Mesendoderm (in vitro differentiated cells): Measurements from ENCODE around the gene DCC.

Experiments
- DNase-seq: peaks from one replicate; pipeline ENCODE4 v3.0.0; 2013
- H2AK5ac ChIP-seq: 2 replicates; pipeline ENCODE4 v1.6.1; 2013; ENCODE audit warnings: low read length, inconsistent platforms
- H2BK120ac ChIP-seq: 2 replicates; pipeline ENCODE4 v1.6.1; 2013; ENCODE audit warnings: low read depth, mild to moderate bottlenecking, low read length, moderate library complexity, mixed read lengths
- H2BK15ac ChIP-seq: replicated peaks from 2 replicates; pipeline ENCODE4 v1.6.1; 2013; ENCODE audit warnings: low read depth, mild to moderate bottlenecking, moderate library complexity
- H2BK5ac ChIP-seq: 2 replicates; pipeline ENCODE4 v1.6.1; 2013; ENCODE audit warnings: low read length, inconsistent platforms
- H3K18ac ChIP-seq: 2 replicates; pipeline ENCODE4 v1.6.1; 2013; ENCODE audit warnings: mild to moderate bottlenecking, low read length, mixed read lengths
- H3K23ac ChIP-seq: one replicate; pipeline ENCODE4 v1.6.1; 2013; ENCODE audit warnings: low read length
- H3K27ac ChIP-seq: 2 replicates; pipeline ENCODE4 v1.5.1; 2013; ENCODE audit warnings: low read depth, mild to moderate bottlenecking, inconsistent platforms, low read length, moderate library complexity
- H3K27me3 ChIP-seq: 2 replicates; pipeline ENCODE4 v1.6.1; 2013; ENCODE audit warnings: low read length, control low read depth, mild to moderate bottlenecking, inconsistent platforms; ENCODE audit not compliant: insufficient read depth, poor library complexity
- H3K36me3 ChIP-seq: 2 replicates; pipeline ENCODE4 v1.6.1; 2013; ENCODE audit warnings: low read length, inconsistent platforms; ENCODE audit not compliant: control insufficient read depth, insufficient read depth
- H3K4ac ChIP-seq: one replicate; pipeline ENCODE4 v1.6.1; 2013; ENCODE audit warnings: low read depth, mild to moderate bottlenecking, low read length, moderate library complexity
- H3K4me1 ChIP-seq: 2 replicates; pipeline ENCODE4 v1.6.1; 2013; ENCODE audit warnings: low read depth, low read length, inconsistent platforms; ENCODE audit not compliant: control insufficient read depth
- H3K4me2 ChIP-seq: 2 replicates; pipeline ENCODE4 v1.6.1; 2013; ENCODE audit warnings: low read length
- H3K4me3 ChIP-seq: 2 replicates; pipeline ENCODE4 v1.5.1; 2013; ENCODE audit warnings: mild to moderate bottlenecking, low read length
- H3K56ac ChIP-seq: one replicate; pipeline ENCODE4 v1.6.1; 2013; ENCODE audit warnings: low read length
- H3K79me1 ChIP-seq: 2 replicates; pipeline ENCODE4 v1.6.1; 2013; ENCODE audit warnings: low read length, inconsistent platforms
- H3K79me2 ChIP-seq: 2 replicates; pipeline ENCODE4 v1.6.1; 2013; ENCODE audit warnings: mild to moderate bottlenecking, low read length; ENCODE audit not compliant: control insufficient read depth, insufficient read depth
- H3K9ac ChIP-seq: 2 replicates; pipeline ENCODE4 v1.6.1; 2013; ENCODE audit warnings: low read length, inconsistent platforms
- H4K5ac ChIP-seq: one replicate; pipeline ENCODE4 v1.6.1; 2013; ENCODE audit warnings: low read length
- H4K8ac ChIP-seq: one replicate; pipeline ENCODE4 v1.6.1; 2013; ENCODE audit warnings: low read depth, mild to moderate bottlenecking, control low read depth, low read length, moderate library complexity
- WGBS: extraction: QIAGEN DNeasy Blood & Tissue Kit; methylation state at CpG from one replicate; pipeline ENCODE4 v1.1.7; 2013; ENCODE audit warnings: low lambda C conversion rate, missing lambda C conversion rate; ENCODE audit not compliant: insufficient coverage; ENCODE audit errors: extremely low coverage; 5-methylcytosine and 5-hydroxymethylcytosine counted together

The DCC gene

DNA sequence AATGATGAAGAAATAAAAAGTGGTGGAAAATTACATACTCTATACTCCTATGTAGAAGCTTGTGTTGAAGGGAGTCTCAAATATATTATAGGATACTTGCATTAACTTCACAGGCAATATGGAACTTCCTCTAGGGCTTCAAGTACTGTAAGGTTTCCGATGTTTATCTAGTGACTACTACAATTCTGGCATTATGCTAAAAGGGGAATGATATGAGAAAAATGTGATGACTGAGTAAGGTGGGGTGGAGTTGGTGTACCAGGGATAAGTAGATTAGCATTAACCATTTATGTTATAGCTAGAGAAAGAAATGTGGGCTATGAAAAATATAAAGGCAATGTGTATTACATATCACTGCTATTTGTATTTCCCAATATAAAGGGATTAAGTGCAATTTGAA is 229.5 kb downstream of the DCC start:
- H2BK15ac ChIP-seq, result no peak overlapping the region
- H4K5ac ChIP-seq, result no peak overlapping the region
- H3K79me2 ChIP-seq, result no peaks in the 10 kb centered on the region
- H3K4me3 ChIP-seq, result no peak overlapping the region
- H2BK120ac ChIP-seq, result no peak overlapping the region
- H2AK5ac ChIP-seq, result no peak overlapping the region
- no peaks in the 10 kb centered on the region for H3K79me1 ChIP-seq
- no peak overlapping the region for H3K27ac ChIP-seq
- H2BK5ac ChIP-seq, result no peak overlapping the region
- H3K23ac ChIP-seq, result no peak overlapping the region
- H3K4me2 ChIP-seq, result no peak overlapping the region
- no peak overlapping the region for H3K56ac ChIP-seq
- no peaks in the 10 kb centered on the region for H3K36me3 ChIP-seq
- no peak overlapping the region for H3K4ac ChIP-seq
- H3K27me3 ChIP-seq, result no peaks in the 10 kb centered on the region
- no peak for DNase-seq
- H3K18ac ChIP-seq, result no peak overlapping the region
- no peak overlapping the region for H3K9ac ChIP-seq
- no peak overlapping the region for H4K8ac ChIP-seq
- WGBS, result no CpG with 5 or more reads among the region's 1 CpG
- no peaks in the 10 kb centered on the region for H3K4me1 ChIP-seq

DNA sequence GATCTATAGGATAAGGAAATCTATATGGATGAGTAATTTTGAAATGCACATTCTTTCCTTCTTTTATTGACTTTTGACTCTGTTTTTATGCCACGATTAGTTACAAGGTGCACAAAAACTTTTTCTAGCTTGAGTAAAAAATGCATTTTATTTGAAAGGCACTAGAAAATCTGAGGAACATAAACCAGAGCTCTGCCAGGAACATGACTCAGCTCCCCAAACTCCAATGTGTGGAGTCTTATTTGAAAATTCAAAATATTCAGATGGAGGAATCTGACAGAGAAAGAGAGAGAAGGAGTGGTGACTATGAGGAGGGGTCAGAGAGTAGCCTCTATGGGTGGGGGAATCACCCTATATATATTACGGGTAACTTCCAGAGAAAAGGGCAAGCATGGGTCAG is 231.0 kb downstream of the DCC start:
- no peak overlapping the region for H4K5ac ChIP-seq
- H3K9ac ChIP-seq, result no peak overlapping the region
- no peaks in the 10 kb centered on the region for H3K4me1 ChIP-seq
- H3K4me3 ChIP-seq, result no peak overlapping the region
- H3K27ac ChIP-seq, result no peak overlapping the region
- WGBS, result no CpG with 5 or more reads among the region's 2 CpGs
- no peak overlapping the region for H2BK120ac ChIP-seq
- H4K8ac ChIP-seq, result no peak overlapping the region
- H3K4ac ChIP-seq, result no peak overlapping the region
- H3K79me2 ChIP-seq, result no peaks in the 10 kb centered on the region
- H3K23ac ChIP-seq, result no peak overlapping the region
- H3K56ac ChIP-seq, result no peak overlapping the region
- H3K27me3 ChIP-seq, result no peaks in the 10 kb centered on the region
- no peaks in the 10 kb centered on the region for H3K79me1 ChIP-seq
- H3K4me2 ChIP-seq, result no peak overlapping the region
- no peak overlapping the region for H2BK5ac ChIP-seq
- DNase-seq, result no peak
- no peak overlapping the region for H2AK5ac ChIP-seq
- H3K36me3 ChIP-seq, result no peaks in the 10 kb centered on the region
- H2BK15ac ChIP-seq, result no peak overlapping the region
- no peak overlapping the region for H3K18ac ChIP-seq

DNA sequence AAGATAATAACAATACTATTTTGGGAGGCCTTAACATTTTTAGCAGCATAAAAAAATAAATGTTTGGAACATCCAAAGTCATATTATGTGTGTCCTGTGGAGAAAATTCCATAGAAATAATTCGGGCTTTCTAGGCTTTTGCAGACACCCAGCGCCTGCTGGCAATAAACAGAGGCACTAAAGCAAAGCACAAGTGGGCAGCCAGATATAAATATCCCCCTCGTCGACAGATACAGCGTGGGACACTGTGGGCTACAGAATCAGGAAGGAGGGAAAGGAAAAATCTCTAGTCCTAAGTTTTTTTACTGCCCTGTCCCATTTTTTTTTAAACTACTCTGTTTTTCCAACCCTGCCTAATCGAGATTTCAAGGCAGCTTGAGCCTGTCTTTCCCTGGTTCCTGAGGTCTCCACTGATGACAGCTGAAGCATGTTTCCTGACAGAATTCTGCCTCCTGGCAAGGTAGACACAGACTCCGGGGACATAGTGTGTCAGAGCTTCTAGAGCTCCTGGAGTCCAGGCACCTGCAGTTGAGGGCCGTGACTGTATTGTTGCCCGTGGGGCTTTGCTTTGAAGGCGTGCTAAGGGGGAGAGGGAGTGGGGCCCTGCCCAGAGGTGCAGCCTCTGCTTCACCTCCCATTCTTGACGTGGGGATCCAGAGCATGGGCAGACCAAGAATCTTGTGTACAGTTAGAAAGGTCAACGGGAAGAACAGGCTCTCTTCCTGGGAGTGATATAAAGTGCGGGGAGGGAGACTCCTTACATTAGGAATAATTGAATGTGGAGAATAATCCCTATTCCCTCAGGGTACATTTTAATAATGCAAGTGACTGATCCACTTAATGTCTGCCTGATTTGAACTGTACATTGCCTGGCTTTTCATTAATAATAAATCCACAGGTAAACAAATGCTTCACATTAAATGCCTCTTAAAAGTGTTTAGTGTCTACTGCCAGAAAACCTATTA is 232.3 kb downstream of the DCC start:
- Histone ChIP-seq H3K79me2 (no peaks in the 10 kb centered on the region), H4K5ac (no peak overlapping the region), H3K23ac (no peak overlapping the region), H2BK120ac (no peak overlapping the region), H3K4ac (no peak overlapping the region), H3K79me1 (no peaks in the 10 kb centered on the region), H3K36me3 (no peaks in the 10 kb centered on the region), H3K4me1 (no peaks in the 10 kb centered on the region), H3K4me3 (no peak overlapping the region), H3K27ac (no peak overlapping the region), H4K8ac (no peak overlapping the region), H3K27me3 (no peaks in the 10 kb centered on the region), H3K4me2 (no peak overlapping the region), H2AK5ac (no peak overlapping the region), H2BK5ac (no peak overlapping the region), H2BK15ac (no peak overlapping the region), H3K9ac (no peak overlapping the region), H3K56ac (no peak overlapping the region), H3K18ac (no peak overlapping the region)
- DNase-seq, result no peak
- WGBS, result no CpG with 5 or more reads among the region's 13 CpGs

DNA sequence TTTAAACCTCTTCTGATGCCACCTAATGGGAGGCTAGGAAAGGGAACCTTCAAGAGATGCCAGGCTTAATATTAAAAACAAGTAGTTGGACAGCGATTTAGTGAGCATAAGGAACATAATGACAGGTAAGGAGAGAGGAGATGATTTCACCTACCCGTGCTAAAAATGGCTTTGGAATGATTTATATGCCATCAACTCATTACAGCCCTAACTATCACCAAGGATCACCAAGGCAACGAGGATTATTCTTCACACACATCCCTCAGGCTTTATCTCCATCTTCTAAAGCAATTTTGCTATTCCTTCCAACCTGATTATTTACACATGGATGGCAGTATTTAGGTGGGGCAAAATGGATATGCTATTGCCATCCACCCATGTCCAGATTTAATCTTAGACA is 237.8 kb downstream of the DCC start:
- Histone ChIP-seq H3K79me2 (no peaks in the 10 kb centered on the region), H3K36me3 (no peaks in the 10 kb centered on the region), H3K27ac (no peak overlapping the region), H3K56ac (no peak overlapping the region), H2BK15ac (no peak overlapping the region), H2AK5ac (no peak overlapping the region), H4K5ac (no peak overlapping the region), H3K23ac (no peak overlapping the region), H2BK5ac (no peak overlapping the region), H3K79me1 (no peaks in the 10 kb centered on the region), H4K8ac (no peak overlapping the region), H2BK120ac (no peak overlapping the region), H3K4ac (no peak overlapping the region), H3K4me2 (no peak overlapping the region), H3K18ac (no peak overlapping the region), H3K27me3 (no peaks in the 10 kb centered on the region), H3K4me1 (no peaks in the 10 kb centered on the region), H3K9ac (no peak overlapping the region), H3K4me3 (no peak overlapping the region)
- DNase-seq, result no peak
- WGBS, result no CpG with 5 or more reads among the region's 3 CpGs

DNA sequence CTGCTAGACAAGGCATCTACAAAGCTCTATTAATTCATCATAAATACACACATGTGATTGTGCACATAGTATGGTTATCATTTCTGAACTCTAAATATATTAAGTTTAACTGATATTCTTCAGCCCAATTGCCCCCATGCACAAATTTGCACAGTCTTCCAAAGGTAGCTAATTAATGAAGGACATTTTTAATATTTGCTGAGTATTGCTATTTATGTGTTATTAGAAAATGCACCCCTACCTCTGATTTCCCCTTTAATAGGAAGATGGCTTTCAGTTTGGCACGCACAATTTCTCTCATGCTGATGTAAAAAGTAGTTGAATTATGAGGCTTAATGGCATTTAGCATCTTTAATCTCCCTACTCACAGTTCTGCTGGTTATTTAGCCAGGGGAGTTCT is 242.1 kb downstream of the DCC start:
- Histone ChIP-seq H3K9ac (no peak overlapping the region), H3K4me1 (no peaks in the 10 kb centered on the region), H4K5ac (no peak overlapping the region), H3K4me2 (no peak overlapping the region), H3K27me3 (no peaks in the 10 kb centered on the region), H2BK15ac (no peak overlapping the region), H3K18ac (no peak overlapping the region), H3K36me3 (no peaks in the 10 kb centered on the region), H3K79me2 (no peaks in the 10 kb centered on the region), H3K79me1 (no peaks in the 10 kb centered on the region), H3K4ac (no peak overlapping the region), H2BK5ac (no peak overlapping the region), H3K4me3 (no peak overlapping the region), H3K56ac (no peak overlapping the region), H2AK5ac (no peak overlapping the region), H3K27ac (no peak overlapping the region), H3K23ac (no peak overlapping the region), H2BK120ac (no peak overlapping the region), H4K8ac (no peak overlapping the region)
- DNase-seq, result no peak
- WGBS, result no CpG with 5 or more reads among the region's 1 CpG

DNA sequence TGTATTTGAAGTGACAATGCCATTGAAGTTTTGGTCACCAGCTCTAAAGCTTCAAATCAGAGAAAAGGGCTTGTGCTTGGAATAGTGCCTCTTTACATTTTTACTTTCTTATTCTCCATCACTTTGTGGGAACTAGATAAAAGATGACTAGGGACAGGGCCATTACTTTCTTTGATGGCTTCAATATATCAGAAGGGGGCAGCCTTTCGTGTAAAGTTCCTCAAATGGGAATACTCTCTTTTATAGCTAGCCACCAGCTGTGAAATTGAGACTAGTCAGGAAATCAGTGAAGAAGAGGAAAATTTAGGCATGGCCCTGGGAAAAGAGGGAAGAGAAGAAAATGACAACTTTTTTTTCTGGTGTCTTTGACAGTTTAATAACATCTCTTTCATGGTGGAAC is 242.5 kb downstream of the DCC start:
- Histone ChIP-seq H3K27me3 (no peaks in the 10 kb centered on the region), H3K9ac (no peak overlapping the region), H3K4me2 (no peak overlapping the region), H2BK5ac (no peak overlapping the region), H3K23ac (no peak overlapping the region), H3K4me3 (no peak overlapping the region), H4K8ac (no peak overlapping the region), H3K4me1 (no peaks in the 10 kb centered on the region), H3K4ac (no peak overlapping the region), H2AK5ac (no peak overlapping the region), H3K27ac (no peak overlapping the region), H4K5ac (no peak overlapping the region), H3K79me2 (no peaks in the 10 kb centered on the region), H3K18ac (no peak overlapping the region), H3K79me1 (no peaks in the 10 kb centered on the region), H2BK15ac (no peak overlapping the region), H3K56ac (no peak overlapping the region), H2BK120ac (no peak overlapping the region), H3K36me3 (no peaks in the 10 kb centered on the region)
- peak; percentile 26 for DNase-seq
- no CpG with 5 or more reads among the region's 1 CpG for WGBS
